OCI-LY1 (cell line): ENCODE measurements around the gene PP2D1.

Experiments used
- H2AFZ ChIP-seq: fragments of 200-600 bp; sonication (generic), shearing (Covaris generic); 2 replicates; pipeline ENCODE4 v1.6.0; 2014; ENCODE audit warnings: antibody characterized with exemption, mild to moderate bottlenecking, low read length
- H3F3A ChIP-seq: fragments of 200-600 bp; sonication (generic), shearing (Covaris generic); 2 replicates; pipeline ENCODE4 v1.6.0; 2014; ENCODE audit warnings: mild to moderate bottlenecking, antibody characterized with exemption, low read length, moderate library complexity; ENCODE audit not compliant: insufficient read depth
- H3K27ac ChIP-seq: fragments of 200-600 bp; sonication (generic); 2 replicates; pipeline ENCODE4 v1.5.1; 2014; ENCODE audit warnings: low read length, mixed run types, mild to moderate bottlenecking, low read depth; ENCODE audit not compliant: poor library complexity, severe bottlenecking
- H3K27me3 ChIP-seq: fragments of 200-600 bp; sonication (generic); 2 replicates; pipeline ENCODE4 v1.6.0; 2014; ENCODE audit warnings: antibody characterized with exemption, mild to moderate bottlenecking, low read length, moderate library complexity; ENCODE audit not compliant: insufficient read depth
- H3K36me3 ChIP-seq: fragments of 200-600 bp; sonication (generic); 2 replicates; pipeline ENCODE4 v1.6.1; 2014; ENCODE audit warnings: mild to moderate bottlenecking, antibody characterized with exemption, low read length, moderate library complexity, mixed read lengths; ENCODE audit not compliant: insufficient read depth
- H3K4me1 ChIP-seq: fragments of 200-600 bp; sonication (generic); 2 replicates; pipeline ENCODE4 v1.5.1; 2014; ENCODE audit warnings: mild to moderate bottlenecking, low read length, moderate library complexity; ENCODE audit not compliant: insufficient read depth, severe bottlenecking
- H3K4me2 ChIP-seq: fragments of 200-600 bp; sonication (generic), shearing (Covaris generic); 2 replicates; pipeline ENCODE4 v1.6.1; 2014; ENCODE audit warnings: low read length
- H3K4me3 ChIP-seq: fragments of 200-600 bp; sonication (generic); 2 replicates; pipeline ENCODE4 v1.5.1; 2014; ENCODE audit warnings: low read length, low read depth, mild to moderate bottlenecking, mixed read lengths; ENCODE audit not compliant: poor library complexity, severe bottlenecking
- H3K79me2 ChIP-seq: fragments of 200-600 bp; shearing (Covaris generic); 2 replicates; pipeline ENCODE4 v1.6.1; 2016; ENCODE audit warnings: mixed run types, low read length, mixed read lengths; ENCODE audit not compliant: insufficient read depth
- H3K9ac ChIP-seq: fragments of 200-600 bp; sonication (generic), shearing (Covaris generic); 2 replicates; pipeline ENCODE4 v1.6.1; 2014; ENCODE audit warnings: mild to moderate bottlenecking, low read length, mixed read lengths
- H3K9me2 ChIP-seq: fragments of 200-600 bp; sonication (generic), shearing (Covaris generic); 2 replicates; pipeline ENCODE4 v1.6.1; 2014; ENCODE audit warnings: low read depth, mild to moderate bottlenecking, low read length, mixed read lengths
- H3K9me3 ChIP-seq: fragments of 200-600 bp; shearing (Covaris generic); 2 replicates; pipeline ENCODE4 v1.6.1; 2014; ENCODE audit warnings: low read length, mixed read lengths
- H4K20me1 ChIP-seq: fragments of 200-600 bp; sonication (generic), shearing (Covaris generic); 2 replicates; pipeline ENCODE4 v1.6.0; 2016; ENCODE audit warnings: mild to moderate bottlenecking, low read length; ENCODE audit not compliant: insufficient read depth
- CTCF ChIP-seq: fragments of 200-600 bp; sonication (generic), shearing (Covaris generic); IDR thresholded peaks from 2 replicates; pipeline ENCODE4 v1.5.1; 2017; ENCODE audit warnings: mild to moderate bottlenecking, antibody characterized with exemption, low read length, moderate library complexity, mixed read lengths
- EZH2 ChIP-seq: fragments of 200-600 bp; sonication (generic), shearing (Covaris generic); IDR thresholded peaks from 2 replicates; pipeline ENCODE4 v1.8.0; 2017; ENCODE audit warnings: borderline replicate concordance, mixed run types, mild to moderate bottlenecking, antibody characterized with exemption, low read length, moderate library complexity, mixed read lengths

Gene PP2D1

GRCh38 chr3:20007960-20008359, 4.1 kb downstream of the PP2D1 start:
- Histone ChIP-seq H3K27me3 (no peaks in the 10 kb centered on the region), H3K4me3 (no peak overlapping the region), H3F3A (no peaks in the 10 kb centered on the region), H2AFZ (no peak overlapping the region), H3K36me3 (no peaks in the 10 kb centered on the region), H3K4me2 (no peak overlapping the region), H4K20me1 (no peaks in the 10 kb centered on the region), H3K9me3 (no peaks in the 10 kb centered on the region), H3K27ac (no peak overlapping the region), H3K9me2 (no peaks in the 10 kb centered on the region), H3K4me1 (no peaks in the 10 kb centered on the region), H3K9ac (no peak overlapping the region), H3K79me2 (no peaks in the 10 kb centered on the region)
- no peak for TF ChIP-seq EZH2
- no peak for TF ChIP-seq CTCF

GRCh38 chr3:20001932-20002331, 10.1 kb downstream of the PP2D1 start:
- Histone ChIP-seq H3K4me1 (no peaks in the 10 kb centered on the region), H3K79me2 (no peaks in the 10 kb centered on the region), H2AFZ (no peak overlapping the region), H3K9me3 (no peaks in the 10 kb centered on the region), H3K27ac (no peak overlapping the region), H3K27me3 (no peaks in the 10 kb centered on the region), H3K9ac (no peak overlapping the region), H4K20me1 (no peaks in the 10 kb centered on the region), H3K9me2 (no peaks in the 10 kb centered on the region), H3K4me2 (no peak overlapping the region), H3K36me3 (no peaks in the 10 kb centered on the region), H3F3A (no peaks in the 10 kb centered on the region), H3K4me3 (no peak overlapping the region)
- TF ChIP-seq CTCF (no peak), EZH2 (no peak)

- Histone ChIP-seq H3K79me2 (no peaks in the 10 kb centered on the region), H3K4me1 (no peaks in the 10 kb centered on the region), H3K27ac (no peak overlapping the region), H4K20me1 (no peaks in the 10 kb centered on the region), H3K27me3 (no peaks in the 10 kb centered on the region), H3K9me3 (no peaks in the 10 kb centered on the region), H3K36me3 (no peaks in the 10 kb centered on the region), H3F3A (no peaks in the 10 kb centered on the region), H3K9me2 (no peaks in the 10 kb centered on the region), H3K4me3 (no peak overlapping the region), H3K9ac (no peak overlapping the region), H3K4me2 (no peak overlapping the region), H2AFZ (no peak overlapping the region)
- TF ChIP-seq EZH2 (no peak), CTCF (no peak)
These were observed 14.6 kb downstream of the PP2D1 start for GRCh38 chr3:19997502-19997901.
